H1 (cell line): ENCODE data around the gene WNT5A. TPM values are rescaled to one million over a fixed set of nuclear protein-coding genes. Genes with fewer than 3 reads are reported as not detected.

Experiments
- ASH2L ChIP-seq: fragments of 200-600, 300-600 bp; sonication (generic); IDR thresholded peaks from one replicate; pipeline ENCODE4 v1.7.1; 2017; ENCODE audit warnings: low read length
- HDAC6 ChIP-seq: IDR thresholded peaks from one replicate; pipeline ENCODE4 v1.7.1; 2012; ENCODE audit warnings: low read depth, mild to moderate bottlenecking, inconsistent platforms, low read length, moderate library complexity
- JUND ChIP-seq: IDR thresholded peaks from 2 replicates; pipeline ENCODE4 v1.6.1; 2011; ENCODE audit warnings: mild to moderate bottlenecking, improper control_type of control experiment, low read length
- PHF8 ChIP-seq: fragments of 200-600 bp; sonication (generic); conservative IDR thresholded peaks from 2 replicates; pipeline ENCODE4 v1.7.1; 2012; ENCODE audit warnings: low read depth, mild to moderate bottlenecking, inconsistent platforms, low read length, moderate library complexity
- SAP30 ChIP-seq: fragments of 300-600 bp; sonication (generic); IDR thresholded peaks from 2 replicates; pipeline ENCODE4 v1.7.1; 2012; ENCODE audit warnings: low read length, moderate library complexity, mild to moderate bottlenecking, inconsistent platforms; ENCODE audit not compliant: insufficient read depth, insufficient replicate concordance
- SIN3A ChIP-seq, 2 experiments: IDR thresholded peaks in 1 of 2; conservative IDR thresholded peaks in 1 of 2; 2 replicates each; pipeline ENCODE4 v1.6.1; 2011 to 2012; ENCODE audit warnings: low read length in 2 of 2, improper control_type of control experiment in 1 of 2, low read depth in 1 of 2, mild to moderate bottlenecking in 1 of 2
- polyA plus RNA-seq, 7 experiments: library from polyadenylated mRNA; depleted of rRNA in 3 of 7; stranded (reverse) in 5 of 7; unstranded in 2 of 7; fragments of >200 nt in 5 of 7; fragments of 200-250 nt in 2 of 7; gene quantifications; 1 replicate in 5 of 7; 2 replicates in 1 of 7; 4 replicates in 1 of 7; pipeline versions ENCODE4 v1.2.1 to v1.2.3, GENCODE V29; 2011 to 2013; ENCODE audit warnings: missing spikeins in 2 of 7, mixed read lengths in 2 of 7
- total RNA-seq: library from RNA; stranded (reverse); fragmentation: NEBNext Ultra II Directional; extraction: Animal tissue kit (Norgen Biotek cat#: 25700); gene quantifications from 2 replicates; pipeline ENCODE4 v1.2.1, GENCODE V29; 2021

WNT5A gene
- total and polyA plus RNA-seq, 2 of the 8 experiments (the other 6 are each of a cell fraction or from before 2014, with no cell fraction given), result 3.9 to 5.6 TPM

DNA sequence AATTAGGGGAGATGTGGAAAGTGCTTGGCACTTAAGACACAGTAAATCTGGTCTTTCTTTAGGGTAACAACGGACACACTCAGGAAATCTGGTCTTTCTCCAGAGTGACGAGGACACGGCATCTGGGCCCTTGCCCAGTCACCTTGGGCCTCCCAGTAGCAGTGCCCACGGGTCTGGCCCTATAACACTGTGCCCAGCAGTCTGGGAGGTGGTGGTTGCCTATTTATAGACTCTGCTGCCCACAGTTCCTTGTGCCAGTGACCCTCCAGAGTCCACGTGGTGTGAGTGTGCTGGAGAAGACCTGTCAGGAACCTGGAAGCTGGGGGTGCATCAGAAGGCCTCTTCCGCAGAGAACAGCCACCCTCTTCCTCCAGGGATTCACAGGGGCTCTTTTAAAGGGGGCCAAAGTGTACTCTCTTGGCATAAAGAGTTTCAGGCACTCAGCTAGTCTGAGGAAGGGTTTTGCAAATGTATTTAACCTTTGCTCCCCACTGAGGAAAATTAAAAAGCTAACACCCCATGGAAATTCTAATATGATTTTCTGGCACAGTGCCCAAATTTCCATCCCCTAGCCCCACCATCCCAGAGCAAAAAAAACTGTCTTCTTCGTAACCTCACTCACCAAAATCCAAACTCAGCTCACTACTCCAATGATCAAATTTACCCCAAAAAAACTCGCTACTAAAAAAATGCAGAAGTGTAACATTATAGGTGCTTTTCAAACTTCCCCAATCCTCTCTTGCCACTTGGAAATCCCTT, 15.4 kb downstream of the WNT5A start (continued):
- TF ChIP-seq SIN3A (conservative IDR thresholded peaks at IDR 0.05 in 1 of 2, IDR thresholded peaks at IDR 0.05 in 1 of 2; ENCODE audit: low read depth in 1 of 2, low read length in 2 of 2) (no peak), JUND (no peak), PHF8 (no peak), SAP30 (no peak), ASH2L (no peak), HDAC6 (no peak)
